Measurements from ENCODE around the gene NCAPG2. TPM values are rescaled to one million over a fixed set of nuclear protein-coding genes. Genes with fewer than 3 reads are reported as not detected.

NCAPG2 gene
- polyA plus RNA-seq, 3 donors, result 1.1 to 3.1 (median 1.7) TPM

DNA sequence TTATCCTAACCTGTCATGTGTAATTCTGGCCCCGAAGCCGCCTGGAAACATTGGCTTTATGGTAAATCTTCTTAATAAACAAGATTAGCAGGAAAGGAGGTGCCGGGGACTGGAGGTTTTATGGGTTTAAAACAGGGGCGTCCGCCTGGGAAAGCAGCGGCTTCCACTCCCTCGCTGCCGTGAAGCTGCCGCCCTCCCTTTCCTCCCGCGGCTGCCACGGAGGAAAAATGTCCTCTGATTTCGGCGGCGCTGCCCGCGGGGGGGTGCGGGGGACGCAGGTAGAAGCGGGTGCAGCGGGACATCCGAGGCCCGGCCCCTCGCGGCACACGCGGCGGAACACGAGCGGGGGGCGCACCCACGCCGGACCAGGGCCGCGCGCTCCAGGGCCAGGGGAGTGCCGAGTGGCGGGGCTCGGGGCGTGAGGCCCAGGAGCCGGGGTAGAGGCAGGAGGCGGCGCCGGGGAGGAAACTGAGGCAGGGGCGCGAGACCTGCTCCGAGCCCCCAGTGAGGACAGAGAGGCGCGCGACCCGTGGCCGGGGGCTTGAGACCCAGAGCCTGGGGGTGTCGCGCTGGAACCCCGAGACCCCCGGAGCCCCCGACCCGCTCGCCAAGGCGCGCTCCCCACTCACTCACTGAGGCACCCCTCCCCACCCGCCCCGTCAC lies 118.0 kb downstream of the NCAPG2 start:
- Histone ChIP-seq H3K4me2 (replicated peaks; ENCODE audit: extremely low read depth, low read length, poor library complexity, severe bottlenecking) (no peak overlapping the region), H3K27ac (ENCODE audit: low read depth in 1 of 2, low read length in 2 of 2) (no peak overlapping the region), H3K9ac (ENCODE audit: insufficient read depth, low read length, poor library complexity, severe bottlenecking) (no peak overlapping the region), H4K20me1 (ENCODE audit: insufficient read depth, low read length) (no peaks in the 10 kb centered on the region), H3K4me1 (ENCODE audit: control insufficient read depth in 1 of 2, insufficient read depth in 2 of 2, low read length in 2 of 2) (no peaks in the 10 kb centered on the region), H3K27me3 (ENCODE audit: control insufficient read depth in 2 of 2, insufficient read depth in 2 of 2, low read length in 2 of 2) (peaks cover 26 to 52% of the 10 kb centered on the region in 2 donors), H2AFZ (ENCODE audit: insufficient read depth, low read depth, low read length, poor library complexity, severe bottlenecking) (no peak overlapping the region), H3K4me3 (replicated peaks in 1 of 3; ENCODE audit: low read depth in 2 of 3, low read length in 3 of 3) (no peak overlapping the region), H3K79me2 (ENCODE audit: insufficient read depth, low read length) (no peaks in the 10 kb centered on the region), H3K9me3 (replicated peaks in 1 of 2; ENCODE audit: control insufficient read depth in 1 of 2, insufficient read depth in 1 of 2, low read length in 2 of 2) (peaks cover 0 to under 1% of the 10 kb centered on the region in 2 donors), H3K36me3 (replicated peaks in 1 of 2; ENCODE audit: control insufficient read depth in 1 of 2, insufficient read depth in 2 of 2, low read length in 2 of 2) (no peaks in the 10 kb centered on the region)
- Mint-ChIP-seq H3K4me1 (no peaks in the 10 kb centered on the region), H3K27ac (no peak overlapping the region), H3K4me3 (peak overlapping the region in 1 of 2 donors; percentile 81), H3K36me3 (no peaks in the 10 kb centered on the region), H3K27me3 (ENCODE audit: low read depth in 3 of 3) (peaks cover 40 to 67% (median 50%) of the 10 kb centered on the region in 3 donors), H3K9me3 (peaks cover 0 to 20% (median 10%) of the 10 kb centered on the region in 7 donors)
- DNase-seq, result no peak
- 6% methylated on average over 54 of the region's 63 CpGs for WGBS (ENCODE audit: insufficient coverage)
- intact Hi-C loops (cut with micrococcal nuclease), result no loop called here
- TF ChIP-seq CTCF (IDR thresholded peaks at IDR 0.05), result no peak

DNA sequence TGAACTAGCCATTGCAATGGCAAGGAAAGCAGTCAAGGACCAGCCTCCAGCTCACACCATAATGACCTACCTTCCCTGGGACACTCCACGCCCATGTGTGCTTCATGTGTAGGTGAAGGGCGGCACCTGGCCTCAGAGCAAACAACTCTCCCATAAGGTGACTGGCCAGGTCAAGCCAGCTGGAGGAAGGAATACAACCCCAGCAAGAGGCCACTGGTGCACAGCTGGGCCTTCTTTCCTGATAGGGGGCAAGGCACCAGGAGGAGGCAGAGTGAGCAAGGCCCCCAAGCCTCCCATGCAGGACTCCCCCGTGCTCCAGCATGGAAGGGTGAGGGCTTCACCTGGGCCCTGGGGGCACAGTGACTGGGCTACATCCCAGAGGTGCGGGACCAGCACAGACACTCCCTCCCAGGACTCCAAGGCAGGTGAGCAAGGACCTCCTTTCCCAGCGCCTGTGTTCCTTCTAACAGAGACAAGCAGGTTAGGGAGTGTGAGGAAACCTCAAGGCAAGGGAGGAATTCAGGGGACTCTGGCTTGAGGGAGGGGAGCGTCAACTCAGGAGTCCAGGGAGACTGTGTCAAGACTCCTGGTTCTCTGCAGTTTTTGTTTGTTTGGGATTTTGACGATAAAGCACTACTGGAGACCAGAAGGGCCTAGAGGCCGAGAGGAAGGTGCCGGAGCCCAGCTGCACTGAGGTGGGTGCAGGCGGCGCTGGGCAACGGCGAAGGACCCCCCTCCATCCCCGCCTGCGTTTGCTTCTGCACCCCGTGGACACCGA lies 118.7 kb downstream of the NCAPG2 start:
- no peaks in the 10 kb centered on the region for H4K20me1 ChIP-seq (ENCODE audit: insufficient read depth, low read length)
- 46% methylated on average over 10 of the region's 17 CpGs for WGBS (ENCODE audit: insufficient coverage)
- H3K36me3 ChIP-seq (replicated peaks in 1 of 2; ENCODE audit: control insufficient read depth in 1 of 2, insufficient read depth in 2 of 2, low read length in 2 of 2), result no peaks in the 10 kb centered on the region
- H3K4me1 ChIP-seq (ENCODE audit: control insufficient read depth in 1 of 2, insufficient read depth in 2 of 2, low read length in 2 of 2), result no peaks in the 10 kb centered on the region
- no peak for DNase-seq
- H3K27ac ChIP-seq (ENCODE audit: low read depth in 1 of 2, low read length in 2 of 2), result no peak overlapping the region
- H3K4me3 ChIP-seq (replicated peaks in 1 of 3; ENCODE audit: low read depth in 2 of 3, low read length in 3 of 3), result no peak overlapping the region
- H3K27me3 ChIP-seq (ENCODE audit: control insufficient read depth in 2 of 2, insufficient read depth in 2 of 2, low read length in 2 of 2), result peaks cover 26 to 52% of the 10 kb centered on the region in 2 donors
- intact Hi-C loops (cut with micrococcal nuclease), result no loop called here
- Mint-ChIP-seq H3K4me1 (no peaks in the 10 kb centered on the region), H3K27ac (no peak overlapping the region), H3K4me3 (peak overlapping the region in 1 of 2 donors; percentile 81), H3K9me3 (peaks cover 0 to 24% (median 10%) of the 10 kb centered on the region in 7 donors), H3K36me3 (no peaks in the 10 kb centered on the region), H3K27me3 (ENCODE audit: low read depth in 3 of 3) (peaks cover 40 to 67% (median 50%) of the 10 kb centered on the region in 3 donors)
- no peak overlapping the region for H2AFZ ChIP-seq (ENCODE audit: insufficient read depth, low read depth, low read length, poor library complexity, severe bottlenecking)
- no peak for TF ChIP-seq CTCF (IDR thresholded peaks at IDR 0.05)
- H3K9ac ChIP-seq (ENCODE audit: insufficient read depth, low read length, poor library complexity, severe bottlenecking), result no peak overlapping the region
- H3K9me3 ChIP-seq (replicated peaks in 1 of 2; ENCODE audit: control insufficient read depth in 1 of 2, insufficient read depth in 1 of 2, low read length in 2 of 2), result peaks cover 0 to 8% of the 10 kb centered on the region in 2 donors
- no peaks in the 10 kb centered on the region for H3K79me2 ChIP-seq (ENCODE audit: insufficient read depth, low read length)
- no peak overlapping the region for H3K4me2 ChIP-seq (replicated peaks; ENCODE audit: extremely low read depth, low read length, poor library complexity, severe bottlenecking)
